ENCODE data around the gene GNS.

- no peak for TF ChIP-seq POLR2A (IDR thresholded peaks at IDR 0.05)
- TF ChIP-seq CTCF (IDR thresholded peaks at IDR 0.05): no peak
Measured at GRCh38 chr12:64798165-64798564, 39.0 kb upstream of the GNS start.

All from esophagus squamous epithelium (tissue), 4 donors.